Mesodermal cell (in vitro differentiated cells): ENCODE measurements around the gene KIF23.

Source experiments
- H3K27ac ChIP-seq: 2 replicates; pipeline ENCODE4 v1.7.0; 2013; ENCODE audit warnings: mild to moderate bottlenecking, low read depth, low read length, moderate library complexity; ENCODE audit not compliant: severe bottlenecking
- H3K36me3 ChIP-seq: 2 replicates; pipeline ENCODE4 v1.7.1; 2013; ENCODE audit warnings: mild to moderate bottlenecking, low read length, moderate library complexity; ENCODE audit not compliant: control insufficient read depth, insufficient read depth
- H3K4me1 ChIP-seq: one replicate; pipeline ENCODE4 v1.7.1; 2013; ENCODE audit warnings: mild to moderate bottlenecking, low read length; ENCODE audit not compliant: insufficient read depth, control insufficient read depth, poor library complexity, severe bottlenecking
- H3K4me3 ChIP-seq: 2 replicates; pipeline ENCODE4 v1.7.0; 2013; ENCODE audit warnings: low read length, control low read depth, mild to moderate bottlenecking; ENCODE audit not compliant: insufficient read depth, poor library complexity, severe bottlenecking; ENCODE audit errors: extremely low read depth
- H3K9me3 ChIP-seq: 2 replicates; pipeline ENCODE4 v1.7.1; 2013; ENCODE audit warnings: mild to moderate bottlenecking, low read length, moderate library complexity; ENCODE audit not compliant: control insufficient read depth
- WGBS, 2 experiments: methylation state at CpG; one replicate each; pipeline ENCODE4 v1.1.5; 2013; ENCODE audit warnings: missing lambda C conversion rate in 2 of 2; ENCODE audit not compliant: insufficient coverage in 2 of 2; 5-methylcytosine and 5-hydroxymethylcytosine counted together

The KIF23 gene

DNA sequence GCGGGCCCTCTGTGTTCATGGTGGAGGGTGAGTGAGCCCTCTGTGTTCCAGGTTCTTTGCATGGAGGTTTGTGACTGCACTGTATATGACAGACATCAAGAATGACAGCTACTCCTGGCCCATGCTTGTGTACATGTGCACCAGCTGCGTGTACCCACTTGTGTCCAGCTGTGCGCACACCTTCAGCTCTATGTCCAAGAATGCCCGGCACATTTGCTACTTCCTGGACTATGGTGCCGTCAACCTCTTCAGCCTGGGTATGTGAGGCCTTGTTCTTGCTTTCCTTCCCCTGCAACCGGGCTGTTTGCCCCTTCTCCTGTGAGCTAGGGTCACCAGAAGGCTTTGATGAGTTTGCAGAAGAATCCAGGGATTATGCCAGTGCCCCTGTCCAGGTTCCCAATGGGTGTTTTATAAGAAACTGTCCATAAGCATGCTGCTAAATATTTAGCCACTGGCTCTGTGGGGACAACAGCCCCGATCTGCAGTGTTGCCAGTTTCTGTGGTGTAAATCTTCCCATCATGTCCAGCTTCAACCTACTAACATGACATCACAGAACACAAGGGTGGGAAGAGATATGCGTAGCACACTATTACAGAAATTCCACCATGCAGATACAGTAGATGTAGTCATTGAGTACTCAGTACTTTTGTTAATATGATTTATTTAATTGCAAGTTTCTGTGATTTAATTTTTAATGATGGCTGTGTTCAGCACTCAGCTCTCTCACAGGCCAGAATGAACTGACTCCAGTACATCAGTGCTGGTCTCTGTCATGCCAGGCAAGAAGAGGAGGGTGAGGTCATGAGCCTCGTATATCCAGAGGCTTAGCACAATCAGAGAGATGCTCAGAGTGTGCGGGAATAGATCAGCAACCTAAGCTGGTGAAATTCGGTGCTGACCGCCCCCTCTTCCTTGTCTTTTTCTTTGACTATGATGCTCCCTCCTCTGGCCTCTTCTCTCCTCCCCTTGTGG, 29.2 kb upstream of the KIF23 start:
- H3K4me1 ChIP-seq, result peaks cover 2% of the 10 kb centered on the region
- H3K9me3 ChIP-seq, result no peaks in the 10 kb centered on the region
- WGBS, 2 experiments, result 93 to 95% methylated on average over 10 to 11 of the region's 12 CpGs
- H3K27ac ChIP-seq, result no peak overlapping the region
- no peaks in the 10 kb centered on the region for H3K36me3 ChIP-seq
- H3K4me3 ChIP-seq, result no peak overlapping the region

DNA sequence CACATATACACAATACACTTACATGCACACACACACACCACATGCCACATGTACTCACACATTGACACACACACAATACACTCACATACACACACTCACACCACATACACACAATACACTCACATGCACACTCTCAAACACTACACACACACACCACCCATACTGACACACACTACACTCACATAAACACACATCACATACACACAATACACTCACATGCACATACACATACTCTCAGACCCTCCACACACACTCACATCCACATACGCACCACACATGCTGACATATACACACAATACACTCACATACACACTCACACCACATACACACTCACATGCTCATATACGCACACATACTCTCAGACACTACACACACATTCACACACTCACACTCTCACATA, 28.3 kb upstream of the KIF23 start:
- WGBS, 2 experiments, result 90 to 92% methylated on average over 2 of the region's 2 CpGs
- Histone ChIP-seq H3K9me3 (no peaks in the 10 kb centered on the region), H3K36me3 (no peaks in the 10 kb centered on the region), H3K27ac (no peak overlapping the region), H3K4me1 (peaks cover 2% of the 10 kb centered on the region), H3K4me3 (no peak overlapping the region)

DNA sequence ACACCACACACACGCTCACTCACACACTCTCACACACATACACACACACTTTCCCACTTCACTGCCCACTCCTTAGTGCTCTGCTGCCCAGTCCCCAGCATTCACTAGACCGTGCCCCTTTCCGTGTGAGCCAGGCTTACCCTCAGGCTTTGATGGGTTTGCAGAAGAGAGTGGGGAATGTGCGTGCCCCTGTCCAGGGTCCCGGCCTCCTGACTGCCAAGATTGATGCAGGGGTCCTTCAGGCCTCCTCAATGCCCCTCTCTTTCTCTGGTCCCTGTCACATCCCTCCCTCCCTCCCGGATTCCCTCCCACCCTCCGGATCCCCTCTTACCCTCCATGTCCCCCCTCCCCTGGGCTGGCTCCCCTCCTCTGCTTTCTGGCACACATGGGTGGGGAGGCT, 27.9 kb upstream of the KIF23 start:
- WGBS, 2 experiments, result 95 to 100% methylated on average over 1 to 2 of the region's 7 CpGs
- Histone ChIP-seq H3K4me1 (peaks cover 2% of the 10 kb centered on the region), H3K27ac (no peak overlapping the region), H3K9me3 (no peaks in the 10 kb centered on the region), H3K36me3 (no peaks in the 10 kb centered on the region), H3K4me3 (no peak overlapping the region)

DNA sequence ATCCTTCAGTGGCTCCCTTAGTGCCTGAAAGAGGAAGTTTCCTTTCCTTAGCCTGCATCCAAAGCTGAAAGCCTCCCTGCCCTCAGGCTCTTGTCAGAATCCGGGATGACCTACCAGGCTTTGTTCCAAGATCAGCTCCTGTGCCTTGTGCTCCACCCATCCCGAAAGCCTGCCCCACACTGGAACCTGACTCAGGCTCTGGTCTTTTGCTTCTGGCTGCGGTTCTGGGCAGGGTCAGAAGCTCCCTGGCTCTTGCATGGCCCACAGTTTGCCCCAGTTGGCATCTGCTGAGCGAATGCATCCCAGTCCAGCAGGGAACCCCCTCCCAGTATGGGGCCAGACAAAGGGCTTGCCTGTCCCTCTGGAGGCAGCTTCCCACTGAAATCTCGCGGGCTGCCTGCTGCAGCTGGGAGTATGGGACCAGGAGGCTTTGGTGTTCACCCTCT, 25.9 kb upstream of the KIF23 start:
- H3K4me1 ChIP-seq, result peaks cover 4% of the 10 kb centered on the region
- no peak overlapping the region for H3K4me3 ChIP-seq
- WGBS, 2 experiments, result 62 to 74% methylated on average over 6 of the region's 6 CpGs
- H3K36me3 ChIP-seq, result no peaks in the 10 kb centered on the region
- no peaks in the 10 kb centered on the region for H3K9me3 ChIP-seq
- H3K27ac ChIP-seq, result no peak overlapping the region

DNA sequence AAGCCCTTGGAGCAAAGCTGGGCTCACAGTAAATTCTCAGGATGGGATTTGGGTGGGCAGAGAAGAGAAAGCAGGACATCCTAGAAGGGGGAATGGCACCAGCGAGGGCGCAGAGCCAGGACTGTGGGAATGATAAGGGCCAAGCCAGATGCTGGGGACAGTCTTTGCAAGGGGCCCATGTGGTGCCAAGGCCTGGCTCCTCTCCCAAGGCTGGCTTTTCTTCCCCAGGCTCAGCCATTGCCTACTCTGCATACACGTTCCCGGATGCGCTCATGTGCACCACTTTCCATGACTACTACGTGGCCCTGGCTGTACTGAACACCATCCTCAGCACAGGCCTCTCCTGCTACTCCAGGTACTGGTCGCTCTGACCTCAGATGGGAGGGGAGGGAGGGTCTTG, 24.7 kb upstream of the KIF23 start:
- no peak overlapping the region for H3K27ac ChIP-seq
- H3K9me3 ChIP-seq, result no peaks in the 10 kb centered on the region
- H3K36me3 ChIP-seq, result no peaks in the 10 kb centered on the region
- no peak overlapping the region for H3K4me3 ChIP-seq
- H3K4me1 ChIP-seq, result peaks cover 15% of the 10 kb centered on the region
- WGBS, 2 experiments, result 85 to 90% methylated on average over 5 to 6 of the region's 7 CpGs

DNA sequence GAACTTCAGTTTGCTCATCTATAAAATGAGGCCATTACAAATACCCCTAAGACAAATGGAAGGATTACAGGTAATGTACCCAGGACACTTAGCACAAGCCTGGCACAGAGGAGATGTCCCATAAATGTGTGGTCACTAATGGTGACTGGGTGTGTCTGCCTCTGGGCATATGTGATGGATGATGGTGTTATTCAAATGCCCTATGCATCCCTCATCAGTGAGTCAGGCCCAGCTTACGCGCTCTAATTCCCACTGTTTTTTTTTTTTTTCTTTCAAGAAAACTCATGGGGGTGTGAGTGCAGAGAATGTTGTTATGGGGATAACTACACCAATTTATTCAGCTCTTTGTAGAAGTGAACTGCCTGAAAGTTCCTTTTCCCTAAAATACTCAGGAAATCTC, 23.6 kb upstream of the KIF23 start:
- Histone ChIP-seq H3K9me3 (no peaks in the 10 kb centered on the region), H3K27ac (no peak overlapping the region), H3K36me3 (no peaks in the 10 kb centered on the region), H3K4me1 (peaks cover 16% of the 10 kb centered on the region), H3K4me3 (no peak overlapping the region)
- no CpG with 5 or more reads among the region's 2 CpGs for WGBS, 2 experiments

DNA sequence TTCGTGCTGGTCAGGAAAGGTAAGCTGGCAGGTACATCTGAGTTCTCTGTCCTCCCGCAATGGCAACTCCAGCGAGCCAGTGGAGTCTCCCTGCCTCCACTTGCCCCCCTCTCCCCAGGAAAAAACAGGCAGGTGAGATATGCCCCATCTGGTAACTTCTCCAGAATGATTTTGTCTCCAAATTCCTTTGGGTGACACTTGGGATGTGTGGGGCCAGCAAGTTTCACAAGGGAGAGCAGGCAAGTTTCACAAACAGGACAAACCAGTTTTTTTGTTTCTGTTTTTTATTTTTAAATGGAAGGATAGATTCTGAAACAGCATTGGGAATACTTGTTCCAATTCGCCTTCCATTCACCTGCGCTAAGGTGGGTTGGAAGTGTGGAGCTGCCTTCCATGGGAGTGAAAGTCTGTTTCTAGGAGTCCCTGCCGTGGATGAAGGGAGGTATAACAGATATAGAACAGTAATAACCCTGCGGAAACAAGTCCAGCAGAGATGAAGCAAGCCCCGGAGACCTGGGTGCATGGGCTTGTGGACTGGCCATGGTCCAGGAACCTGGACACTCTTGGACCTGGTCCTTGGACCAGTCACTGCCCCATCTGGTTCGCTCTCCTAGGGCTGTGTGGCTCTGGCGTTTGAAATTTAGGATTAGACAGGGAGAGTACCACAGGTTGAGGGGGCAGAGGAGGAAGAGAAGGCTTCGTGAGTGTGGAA, 22.9 kb upstream of the KIF23 start:
- Histone ChIP-seq H3K27ac (no peak overlapping the region), H3K4me1 (peaks cover 16% of the 10 kb centered on the region), H3K9me3 (no peaks in the 10 kb centered on the region), H3K4me3 (no peak overlapping the region), H3K36me3 (no peaks in the 10 kb centered on the region)
- WGBS, 2 experiments, result 93 to 98% methylated on average over 10 to 11 of the region's 11 CpGs

DNA sequence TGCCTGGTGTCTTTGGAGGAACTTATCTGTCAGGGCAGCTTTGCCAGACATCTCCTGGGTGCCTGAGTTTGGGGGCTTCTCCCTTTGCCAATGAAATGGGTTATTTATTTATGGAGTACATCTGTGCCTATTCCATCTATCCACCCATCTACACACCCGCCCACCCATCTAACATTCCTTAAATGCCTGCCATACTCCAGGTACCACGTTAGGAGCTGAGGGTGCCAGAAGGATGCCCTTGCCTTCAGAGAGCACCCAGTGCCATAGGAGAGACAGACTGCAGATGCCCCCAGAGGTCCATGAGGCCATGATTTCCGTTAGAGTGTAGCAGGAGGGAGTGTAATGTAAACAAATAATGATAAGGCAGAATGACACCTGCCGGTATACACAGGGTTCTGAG, 21.8 kb upstream of the KIF23 start:
- Histone ChIP-seq H3K27ac (no peak overlapping the region), H3K4me1 (peaks cover 16% of the 10 kb centered on the region), H3K4me3 (no peak overlapping the region), H3K9me3 (no peaks in the 10 kb centered on the region), H3K36me3 (no peaks in the 10 kb centered on the region)
- WGBS, 2 experiments, result 81 to 91% methylated on average over 2 to 3 of the region's 4 CpGs

DNA sequence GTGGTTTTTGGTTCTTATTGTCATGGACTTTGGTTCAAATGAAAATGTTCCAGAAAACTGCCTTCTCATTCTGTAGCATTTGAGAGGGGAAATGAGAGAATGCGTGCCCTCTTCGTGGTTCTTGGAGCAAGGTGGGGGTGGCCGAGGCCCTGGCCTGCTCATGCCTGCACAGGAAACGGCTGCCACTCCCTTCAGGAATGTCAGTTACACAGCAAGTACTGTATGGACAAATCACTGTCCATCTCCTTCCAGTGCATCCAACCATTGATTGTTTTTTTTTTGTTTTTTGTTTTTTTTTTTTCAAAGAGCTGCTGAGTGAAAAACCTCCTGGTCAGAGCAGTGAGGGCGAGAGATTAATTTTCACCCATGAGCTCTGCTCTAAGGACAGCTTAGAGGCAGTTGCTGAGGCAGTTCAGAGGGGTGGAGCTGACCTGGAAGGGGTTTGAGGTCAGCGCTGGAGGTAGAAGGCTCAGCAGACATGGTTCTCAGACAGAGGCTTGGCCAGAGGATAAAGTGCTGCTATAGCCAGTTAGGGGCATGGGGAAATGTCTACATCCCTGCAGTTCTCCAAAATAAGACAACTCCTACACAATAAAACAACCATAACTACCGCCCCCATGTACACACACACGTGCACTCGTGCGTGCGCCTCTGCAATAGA, 20.2 kb upstream of the KIF23 start:
- H3K36me3 ChIP-seq, result no peaks in the 10 kb centered on the region
- H3K27ac ChIP-seq, result no peak overlapping the region
- WGBS, 2 experiments, result 86 to 92% methylated on average over 9 to 10 of the region's 11 CpGs
- H3K9me3 ChIP-seq, result no peaks in the 10 kb centered on the region
- peaks cover 14% of the 10 kb centered on the region for H3K4me1 ChIP-seq
- no peak overlapping the region for H3K4me3 ChIP-seq

DNA sequence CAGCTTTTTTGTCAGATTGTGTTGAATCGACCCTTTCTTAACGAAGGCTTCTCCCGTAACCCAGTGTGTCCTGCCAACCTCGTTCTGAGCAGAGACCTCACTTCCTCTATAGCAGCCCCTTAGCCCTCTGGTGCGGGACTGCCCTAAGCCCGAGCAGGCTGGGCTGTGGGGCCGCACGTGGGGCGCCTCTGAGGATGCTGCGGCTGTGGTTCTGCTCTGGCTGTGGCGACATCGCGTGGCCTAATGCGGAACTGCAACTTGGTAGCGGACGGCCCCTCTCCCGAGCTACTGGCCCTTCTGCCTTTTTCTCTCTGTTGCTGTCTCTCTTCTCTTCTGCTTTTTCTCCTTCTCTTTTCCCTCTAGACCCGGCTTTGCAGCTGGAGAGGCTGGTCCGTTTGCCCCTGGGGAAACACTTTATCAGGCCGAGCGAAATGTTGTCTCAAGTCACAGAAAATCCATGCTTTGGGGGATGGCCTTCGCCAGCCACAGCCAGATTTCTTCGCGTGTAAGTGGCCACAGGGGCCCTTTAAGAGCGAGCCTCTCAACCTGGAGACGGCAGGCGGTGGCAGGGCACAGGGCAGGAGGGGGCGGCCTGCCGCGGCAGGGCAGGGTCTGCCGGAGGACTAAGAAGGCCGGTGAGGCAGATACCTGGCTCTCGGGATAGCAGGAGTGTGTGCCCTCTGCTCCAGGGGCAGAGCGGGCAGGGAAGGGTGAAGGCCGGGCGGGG, 19.4 kb upstream of the KIF23 start:
- WGBS, 2 experiments, result 23 to 29% methylated on average over 32 to 34 of the region's 36 CpGs
- Histone ChIP-seq H3K9me3 (no peaks in the 10 kb centered on the region), H3K27ac (no peak overlapping the region), H3K4me1 (peaks cover 14% of the 10 kb centered on the region), H3K4me3 (no peak overlapping the region), H3K36me3 (no peaks in the 10 kb centered on the region)
